ENCODE measurements around the gene TMEM126B.

DNA sequence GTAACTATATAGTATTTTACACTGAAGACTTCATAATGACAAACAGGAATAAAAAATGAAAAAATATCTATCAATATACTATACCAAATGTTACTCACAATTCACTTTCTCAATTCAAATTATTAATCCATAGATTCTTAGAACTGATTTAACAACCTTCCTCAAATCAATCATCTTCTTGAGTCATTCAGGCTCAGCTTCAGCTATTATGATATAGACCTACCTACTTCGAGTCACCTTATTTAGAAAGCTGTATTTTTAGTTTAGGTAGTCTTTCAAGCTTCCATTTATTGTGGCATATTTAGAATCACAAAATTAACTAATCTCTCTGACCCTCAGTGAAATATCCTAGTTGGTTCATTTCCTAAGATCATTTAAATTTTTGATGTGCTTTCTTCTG is 28.4 kb downstream of the TMEM126B start:
- TF ChIP-seq POLR2AphosphoS5 (IDR thresholded peaks at IDR 0.05) (no peak), POLR2A (IDR thresholded peaks at IDR 0.05) (no peak)
- TF ChIP-seq, protein P1, sequence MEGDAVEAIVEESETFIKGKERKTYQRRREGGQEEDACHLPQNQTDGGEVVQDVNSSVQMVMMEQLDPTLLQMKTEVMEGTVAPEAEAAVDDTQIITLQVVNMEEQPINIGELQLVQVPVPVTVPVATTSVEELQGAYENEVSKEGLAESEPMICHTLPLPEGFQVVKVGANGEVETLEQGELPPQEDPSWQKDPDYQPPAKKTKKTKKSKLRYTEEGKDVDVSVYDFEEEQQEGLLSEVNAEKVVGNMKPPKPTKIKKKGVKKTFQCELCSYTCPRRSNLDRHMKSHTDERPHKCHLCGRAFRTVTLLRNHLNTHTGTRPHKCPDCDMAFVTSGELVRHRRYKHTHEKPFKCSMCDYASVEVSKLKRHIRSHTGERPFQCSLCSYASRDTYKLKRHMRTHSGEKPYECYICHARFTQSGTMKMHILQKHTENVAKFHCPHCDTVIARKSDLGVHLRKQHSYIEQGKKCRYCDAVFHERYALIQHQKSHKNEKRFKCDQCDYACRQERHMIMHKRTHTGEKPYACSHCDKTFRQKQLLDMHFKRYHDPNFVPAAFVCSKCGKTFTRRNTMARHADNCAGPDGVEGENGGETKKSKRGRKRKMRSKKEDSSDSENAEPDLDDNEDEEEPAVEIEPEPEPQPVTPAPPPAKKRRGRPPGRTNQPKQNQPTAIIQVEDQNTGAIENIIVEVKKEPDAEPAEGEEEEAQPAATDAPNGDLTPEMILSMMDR (IDR thresholded peaks at IDR 0.05) = no peak

All from stomach (tissue), 4 donors.